ENCODE results near the gene KLF3.

The KLF3 gene

GRCh38 chr4:38674258-38675144 is 10.5 kb downstream of the KLF3 start:
- no peak for DNase-seq (ENCODE audit: low spot score)

GRCh38 chr4:38675146-38676121 is 11.4 kb downstream of the KLF3 start:
- DNase-seq (ENCODE audit: low spot score), result peak; percentile 56

GRCh38 chr4:38676986-38677385 is 13.0 kb downstream of the KLF3 start:
- no peak for DNase-seq (ENCODE audit: low spot score)

- no peak for DNase-seq (ENCODE audit: low spot score)
These were observed 13.4 kb downstream of the KLF3 start for GRCh38 chr4:38677441-38677840.

- no peak for DNase-seq (ENCODE audit: low spot score)
These were observed 14.1 kb downstream of the KLF3 start for GRCh38 chr4:38678078-38678477.

- DNase-seq (ENCODE audit: low spot score), result no peak
These were observed 15.9 kb downstream of the KLF3 start for GRCh38 chr4:38679921-38680320.

- no peak for DNase-seq (ENCODE audit: low spot score)
These were observed 17.4 kb downstream of the KLF3 start for GRCh38 chr4:38681281-38681991.

GRCh38 chr4:38682336-38682735 is 18.3 kb downstream of the KLF3 start:
- DNase-seq (ENCODE audit: low spot score), result no peak

GRCh38 chr4:38683276-38683675 is 19.3 kb downstream of the KLF3 start:
- no peak for DNase-seq (ENCODE audit: low spot score)

- no peak for DNase-seq (ENCODE audit: low spot score)
These were observed 20.3 kb downstream of the KLF3 start for GRCh38 chr4:38684271-38684670.

GRCh38 chr4:38684951-38685844 is 21.2 kb downstream of the KLF3 start:
- DNase-seq (ENCODE audit: low spot score), result no peak

GRCh38 chr4:38686682-38687081 is 22.7 kb downstream of the KLF3 start:
- no peak for DNase-seq (ENCODE audit: low spot score)

GRCh38 chr4:38687571-38688011 is 23.6 kb downstream of the KLF3 start:
- no peak for DNase-seq (ENCODE audit: low spot score)

- no peak for DNase-seq (ENCODE audit: low spot score)
These were observed 24.8 kb downstream of the KLF3 start for GRCh38 chr4:38688676-38689355.

GRCh38 chr4:38691251-38692008 is 27.4 kb downstream of the KLF3 start:
- no peak for DNase-seq (ENCODE audit: low spot score)

- no peak for DNase-seq (ENCODE audit: low spot score)
These were observed 28.4 kb downstream of the KLF3 start for GRCh38 chr4:38692421-38692820.

- DNase-seq (ENCODE audit: low spot score), result no peak
These were observed 29.6 kb downstream of the KLF3 start for GRCh38 chr4:38693569-38693968.

GRCh38 chr4:38694330-38694729 is 30.3 kb downstream of the KLF3 start:
- no peak for DNase-seq (ENCODE audit: low spot score)

- no peak for DNase-seq (ENCODE audit: low spot score)
These were observed 31.8 kb downstream of the KLF3 start for GRCh38 chr4:38695809-38696208.

- no peak for DNase-seq (ENCODE audit: low spot score)
These were observed 32.7 kb downstream of the KLF3 start for GRCh38 chr4:38696697-38697096.

Data from HuH-7 (cell line).